ENCODE data around the gene TROAP.
"Not testable (repeated sequence)": the region's sequence is repeated elsewhere in the genome, so short reads cannot be mapped to it uniquely, and the experiment has no call there.

TROAP gene

GRCh38 chr12:49330631-49331379, 7.8 kb downstream of the TROAP start:
- DNase-seq (ENCODE audit: low spot score), result no peak

- no peak for DNase-seq (ENCODE audit: low spot score)
These were observed 8.5 kb downstream of the TROAP start for GRCh38 chr12:49331380-49332222.

GRCh38 chr12:49332441-49332861, 9.4 kb downstream of the TROAP start:
- no peak for DNase-seq (ENCODE audit: low spot score)

- DNase-seq (ENCODE audit: low spot score), result no peak
These were observed 9.9 kb downstream of the TROAP start for GRCh38 chr12:49332891-49333371.

GRCh38 chr12:49333778-49334177, 10.7 kb downstream of the TROAP start:
- DNase-seq (ENCODE audit: low spot score), result not testable (repeated sequence)

- no peak for DNase-seq (ENCODE audit: low spot score)
These were observed 11.2 kb downstream of the TROAP start for GRCh38 chr12:49334226-49334625.

GRCh38 chr12:49334681-49335080, 11.6 kb downstream of the TROAP start:
- DNase-seq (ENCODE audit: low spot score), result no peak

GRCh38 chr12:49335118-49335954, 12.3 kb downstream of the TROAP start:
- DNase-seq (ENCODE audit: low spot score), result no peak

GRCh38 chr12:49335955-49336644, 13.0 kb downstream of the TROAP start:
- no peak for DNase-seq (ENCODE audit: low spot score)

GRCh38 chr12:49336645-49337584, 13.9 kb downstream of the TROAP start, which contains the start of gene C1QL4:
TSS of gene C1QL4 (minus strand) at chr12:49337188. CDS start at chr12:49336477, 711 bp downstream.
- peak; percentile 63 for DNase-seq (ENCODE audit: low spot score)

- no peak for DNase-seq (ENCODE audit: low spot score)
These were observed 15.9 kb downstream of the TROAP start for GRCh38 chr12:49338830-49339463.

GRCh38 chr12:49339464-49339861, 16.4 kb downstream of the TROAP start:
- no peak for DNase-seq (ENCODE audit: low spot score)

GRCh38 chr12:49340095-49340870, 17.2 kb downstream of the TROAP start:
- DNase-seq (ENCODE audit: low spot score), result no peak

GRCh38 chr12:49340971-49341776, 18.1 kb downstream of the TROAP start:
- DNase-seq (ENCODE audit: low spot score), result no peak

- no peak for DNase-seq (ENCODE audit: low spot score)
These were observed 18.7 kb downstream of the TROAP start for GRCh38 chr12:49341777-49342065.

GRCh38 chr12:49342066-49342913, 19.2 kb downstream of the TROAP start:
- DNase-seq (ENCODE audit: low spot score), result peak; percentile 76
